Activated T-helper 2 cell treated with anti-CD3 and anti-CD28 coated beads, Interferon-gamma antibody, Interleukin-2, Interleukin-4, amounts not matched to agents 10 μg/mL and 5 μg/mL and 100 μg/mL, durations not matched to agents 14 hours and 24 hours and 36 hours (primary cell): Measurements from ENCODE around the gene EXOC6. TPM values are rescaled to one million over a fixed set of nuclear protein-coding genes. Genes with fewer than 3 reads are reported as not detected.

ENCODE experiments used
- DNase-seq: peaks from one replicate; pipeline ENCODE4 v3.0.0; 2021; ENCODE audit warnings: low spot score
- H3K27ac Mint-ChIP-seq: one replicate; pipeline ENCODE4 v1.8.0; 2021; ENCODE audit warnings: mixed read lengths
- H3K27me3 Mint-ChIP-seq: one replicate; pipeline ENCODE4 v1.8.0; 2021; ENCODE audit warnings: low read depth, mixed read lengths
- H3K36me3 Mint-ChIP-seq: one replicate; pipeline ENCODE4 v1.8.0; 2021; ENCODE audit warnings: low read depth, mixed read lengths
- H3K4me1 Mint-ChIP-seq: one replicate; pipeline ENCODE4 v1.8.0; 2021; ENCODE audit warnings: low read depth, mixed read lengths
- H3K4me3 Mint-ChIP-seq: one replicate; pipeline ENCODE4 v1.8.0; 2021; ENCODE audit warnings: low read depth, mild to moderate bottlenecking, moderate library complexity, mixed read lengths
- H3K9me3 Mint-ChIP-seq: one replicate; pipeline ENCODE4 v1.8.0; 2021; ENCODE audit warnings: mixed read lengths
- intact Hi-C: fragments of 100-400 bp; cut with micrococcal nuclease; formaldehyde crosslinking; loops from one replicate; pipeline ENCODE4 v1.15.1; 2023
- total RNA-seq: library from RNA; stranded (reverse); gene quantifications from 2 replicates; pipeline ENCODE4 v1.2.3, GENCODE V29; 2022

Gene EXOC6
- total RNA-seq, 1 donor from 2014 or later: 12.4 TPM

DNA sequence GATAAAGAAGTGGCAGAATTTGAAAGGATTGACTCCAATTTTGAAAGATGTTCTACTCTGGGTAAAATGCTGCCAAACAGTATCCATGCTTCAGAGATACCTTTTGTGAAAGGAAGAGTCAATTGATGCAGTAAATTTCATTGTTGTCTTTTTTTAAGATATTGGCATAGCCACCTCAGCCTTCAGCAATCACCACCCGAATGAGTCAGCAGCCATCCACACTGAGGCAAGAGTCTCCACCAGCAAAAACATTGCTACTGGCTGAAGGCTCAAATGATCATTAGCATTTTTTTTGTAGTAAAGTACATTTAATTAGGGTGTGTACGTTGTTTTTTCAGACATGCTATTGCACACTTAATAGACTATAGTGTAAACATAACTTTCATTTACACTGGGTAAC lies 180.6 kb downstream of the EXOC6 start:
- no peak for DNase-seq
- H3K4me1 Mint-ChIP-seq: no peaks in the 10 kb centered on the region
- no peaks in the 10 kb centered on the region for H3K36me3 Mint-ChIP-seq
- intact Hi-C loops: no loop called here
- no peaks in the 10 kb centered on the region for H3K9me3 Mint-ChIP-seq
- H3K27me3 Mint-ChIP-seq: no peaks in the 10 kb centered on the region
- no peak overlapping the region for H3K4me3 Mint-ChIP-seq
- H3K27ac Mint-ChIP-seq: no peak overlapping the region

DNA sequence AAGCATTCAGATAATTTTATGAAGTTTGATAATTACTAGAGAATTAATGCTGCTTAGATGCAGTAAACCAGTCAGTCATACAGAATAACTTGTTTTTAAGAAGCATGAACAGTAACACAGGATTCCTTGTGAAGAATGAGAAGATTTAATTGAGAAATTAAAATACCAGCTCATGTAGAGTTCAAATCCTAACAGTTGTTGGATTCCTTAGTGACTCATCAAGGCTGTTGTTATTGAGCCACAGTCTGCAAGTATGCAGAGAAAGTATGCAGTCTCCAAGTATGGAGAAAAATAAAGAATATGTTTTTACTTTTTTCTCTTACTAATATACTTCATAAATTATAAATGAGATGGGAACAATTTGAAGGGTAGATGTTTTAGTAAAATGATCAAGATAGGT lies 182.1 kb downstream of the EXOC6 start:
- DNase-seq: no peak
- intact Hi-C loops: no loop called here
- H3K4me3 Mint-ChIP-seq: no peak overlapping the region
- no peak overlapping the region for H3K27ac Mint-ChIP-seq
- no peaks in the 10 kb centered on the region for H3K9me3 Mint-ChIP-seq
- H3K36me3 Mint-ChIP-seq: no peaks in the 10 kb centered on the region
- H3K27me3 Mint-ChIP-seq: no peaks in the 10 kb centered on the region
- no peaks in the 10 kb centered on the region for H3K4me1 Mint-ChIP-seq

DNA sequence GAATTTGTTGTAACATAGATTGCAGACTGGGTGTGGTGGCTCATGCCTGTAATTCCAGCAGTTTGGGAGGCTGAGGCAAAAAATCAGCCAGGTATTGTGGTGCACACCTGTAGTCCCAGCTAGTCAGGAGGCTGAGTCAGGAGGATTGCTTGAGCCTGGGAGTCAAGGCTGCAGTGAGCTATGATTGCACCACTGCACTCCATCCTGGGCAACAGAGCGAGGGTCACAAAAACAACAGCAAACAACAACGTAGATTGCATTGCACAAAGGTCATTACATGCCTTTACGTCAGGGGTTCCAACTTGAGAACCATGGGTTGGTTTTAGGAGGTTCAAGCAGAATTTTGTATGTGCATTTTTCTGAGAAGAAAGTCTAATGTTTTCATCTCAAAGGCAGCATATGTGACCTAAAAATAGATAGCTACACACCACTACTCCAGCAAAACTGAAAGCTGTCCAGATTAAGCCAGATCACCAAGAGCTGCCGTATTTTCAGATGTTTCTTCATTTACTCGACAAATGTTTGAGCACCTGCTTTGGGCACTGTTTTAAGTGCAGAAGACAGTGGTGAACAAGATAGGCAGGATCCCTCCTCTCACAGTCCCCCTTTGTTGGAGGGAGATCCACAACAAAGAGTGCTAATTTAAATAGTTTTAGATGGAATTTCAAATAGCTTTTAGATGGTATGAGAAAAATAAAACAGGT lies 183.9 kb downstream of the EXOC6 start:
- no peak for DNase-seq
- H3K27ac Mint-ChIP-seq: no peak overlapping the region
- H3K4me3 Mint-ChIP-seq: no peak overlapping the region
- no peaks in the 10 kb centered on the region for H3K36me3 Mint-ChIP-seq
- intact Hi-C loops: no loop called here
- no peaks in the 10 kb centered on the region for H3K4me1 Mint-ChIP-seq
- H3K27me3 Mint-ChIP-seq: no peaks in the 10 kb centered on the region
- no peaks in the 10 kb centered on the region for H3K9me3 Mint-ChIP-seq

DNA sequence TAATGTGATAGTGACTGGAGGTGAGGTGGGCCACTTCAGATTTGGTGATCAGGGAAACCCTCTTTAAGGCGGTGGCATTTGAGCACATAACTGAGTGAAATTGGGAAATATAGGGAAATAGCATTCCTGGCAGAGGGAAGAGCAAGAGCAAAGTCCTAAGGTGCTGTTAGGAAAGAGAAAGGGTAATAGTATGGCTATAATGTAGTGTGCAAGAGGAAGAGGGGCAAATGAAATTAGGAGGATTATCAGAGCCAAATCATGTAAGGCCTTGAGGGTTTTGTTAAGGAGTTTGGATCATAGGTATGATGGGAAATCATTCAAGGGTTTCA lies 184.5 kb downstream of the EXOC6 start:
- no peak for DNase-seq
- Mint-ChIP-seq H3K27me3 (no peaks in the 10 kb centered on the region), H3K9me3 (no peaks in the 10 kb centered on the region), H3K27ac (no peak overlapping the region), H3K4me1 (no peaks in the 10 kb centered on the region), H3K36me3 (no peaks in the 10 kb centered on the region), H3K4me3 (no peak overlapping the region)
- intact Hi-C loops: no loop called here

- intact Hi-C loops: no loop called here
These were observed 186.1 kb downstream of the EXOC6 start for GRCh38 chr10:93034426-93034825.

DNA sequence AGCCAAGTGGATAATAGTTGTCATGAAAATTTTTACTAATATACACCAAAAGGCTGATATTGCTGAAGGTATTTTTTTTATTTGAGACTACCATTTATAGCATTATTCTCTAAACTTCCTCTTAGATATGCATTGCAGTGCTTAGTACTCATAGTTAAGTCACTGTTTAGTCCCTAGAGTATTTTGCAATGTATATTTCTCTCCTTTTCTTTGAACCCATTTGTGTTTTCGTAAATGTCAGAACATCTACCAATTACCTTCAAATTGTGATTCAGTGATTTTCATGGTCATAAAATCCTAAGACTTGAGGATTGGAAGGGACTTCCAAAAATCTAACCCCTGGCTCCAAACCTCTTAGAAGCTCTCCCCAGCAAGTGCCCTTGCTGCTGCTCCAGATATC lies 190.8 kb downstream of the EXOC6 start:
- Mint-ChIP-seq H3K36me3 (no peaks in the 10 kb centered on the region), H3K4me1 (no peaks in the 10 kb centered on the region), H3K27me3 (no peaks in the 10 kb centered on the region), H3K9me3 (no peaks in the 10 kb centered on the region), H3K4me3 (no peak overlapping the region), H3K27ac (no peak overlapping the region)
- intact Hi-C loops: loop anchor here (1.0 kb wide), 1 partner anchor 74 kb away; no protein-coding TSS in a partner anchor
- DNase-seq: no peak

More at GRCh38 chr10:93034426-93034825, 186.1 kb downstream of the EXOC6 start:
- Mint-ChIP-seq H3K27me3 (no peaks in the 10 kb centered on the region), H3K9me3 (no peaks in the 10 kb centered on the region), H3K4me1 (no peaks in the 10 kb centered on the region), H3K4me3 (no peak overlapping the region), H3K27ac (no peak overlapping the region), H3K36me3 (no peaks in the 10 kb centered on the region)
- DNase-seq: no peak

DNA sequence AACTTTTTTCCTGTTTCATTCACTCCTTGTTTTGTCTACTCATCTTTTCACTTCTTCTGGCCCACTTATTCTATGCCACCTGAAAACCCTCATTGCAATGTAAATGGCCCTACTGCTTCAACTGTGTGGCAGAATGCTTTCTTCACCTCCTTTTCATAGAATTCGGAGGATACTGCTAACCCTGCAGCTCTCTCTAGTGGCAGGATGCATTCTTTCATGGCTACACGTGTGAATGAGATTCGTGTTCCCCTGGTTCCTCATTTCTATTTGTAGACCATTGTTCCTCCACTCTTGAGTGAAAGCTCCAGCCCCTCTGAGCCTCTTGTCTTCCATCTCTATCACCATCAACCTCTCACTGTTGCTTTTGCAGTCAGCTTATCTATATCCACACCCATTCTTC lies 191.4 kb downstream of the EXOC6 start:
- Mint-ChIP-seq H3K36me3 (no peaks in the 10 kb centered on the region), H3K9me3 (no peaks in the 10 kb centered on the region)

GRCh38 chr10:93054486-93054885 lies 206.2 kb downstream of the EXOC6 start:
- Mint-ChIP-seq H3K27me3 (peaks cover 20% of the 10 kb centered on the region), H3K36me3 (peaks cover 2% of the 10 kb centered on the region), H3K4me3 (no peak overlapping the region), H3K4me1 (no peaks in the 10 kb centered on the region), H3K27ac (no peak overlapping the region), H3K9me3 (no peaks in the 10 kb centered on the region)
- intact Hi-C loops: no loop called here
- DNase-seq: no peak

More for the DNA sequence above, 191.4 kb downstream of the EXOC6 start:
- Mint-ChIP-seq H3K4me3 (no peak overlapping the region), H3K27me3 (no peaks in the 10 kb centered on the region), H3K4me1 (no peaks in the 10 kb centered on the region), H3K27ac (no peak overlapping the region)
- intact Hi-C loops: loop anchor here (1.0 kb wide), 1 partner anchor 74 kb away; no protein-coding TSS in a partner anchor
- no peak for DNase-seq

DNA sequence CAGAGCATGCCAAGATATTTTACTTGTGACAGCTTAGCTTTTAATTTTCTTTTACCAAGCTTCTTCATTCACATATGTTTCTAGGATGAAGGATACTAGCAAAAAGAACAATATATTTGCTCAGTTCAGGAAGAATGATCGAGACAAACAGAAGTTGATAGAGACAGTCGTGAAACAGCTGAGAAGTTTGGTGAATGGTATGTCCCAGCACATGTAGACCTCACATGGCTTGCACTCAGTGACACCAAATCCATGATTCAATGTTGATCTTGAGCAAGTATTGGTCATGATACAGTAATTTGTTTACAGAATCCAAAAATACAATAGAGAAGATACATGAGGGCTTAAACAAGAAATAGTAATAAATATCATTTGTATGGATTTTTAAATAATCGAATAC lies 209.8 kb downstream of the EXOC6 start:
- Mint-ChIP-seq H3K36me3 (peaks cover 2% of the 10 kb centered on the region), H3K27me3 (peaks cover 40% of the 10 kb centered on the region), H3K4me1 (peaks cover 2% of the 10 kb centered on the region), H3K4me3 (no peak overlapping the region), H3K27ac (no peak overlapping the region), H3K9me3 (no peaks in the 10 kb centered on the region)
- DNase-seq: no peak
- intact Hi-C loops: no loop called here

- peaks cover 2% of the 10 kb centered on the region for H3K36me3 Mint-ChIP-seq
- H3K4me3 Mint-ChIP-seq: peak within 1 kb of the TSS; percentile 39
- intact Hi-C loops: loop anchor here (10.0 kb wide), 2 partner anchors 175 to 505 kb away; partner anchors contain the start of gene FFAR4
- H3K27ac Mint-ChIP-seq: no peak within 1 kb of the TSS
- peaks cover 58% of the 10 kb centered on the region for H3K27me3 Mint-ChIP-seq
- peaks cover 2% of the 10 kb centered on the region for H3K4me1 Mint-ChIP-seq
- no peak for DNase-seq
- no peaks in the 10 kb centered on the region for H3K9me3 Mint-ChIP-seq
These were observed 211.9 kb downstream of the EXOC6 start, which contains the start of gene CYP26C1 for GRCh38 chr10:93059975-93060886. Gene CYP26C1, plus strand, starts transcription at chr10:93060798. Its CDS starts 466 bp downstream, at chr10:93061264.

- H3K4me3 Mint-ChIP-seq: no peak overlapping the region
- H3K4me1 Mint-ChIP-seq: peaks cover 2% of the 10 kb centered on the region
- H3K9me3 Mint-ChIP-seq: no peaks in the 10 kb centered on the region
- H3K36me3 Mint-ChIP-seq: peaks cover 2% of the 10 kb centered on the region
- H3K27ac Mint-ChIP-seq: no peak overlapping the region
- peaks cover 61% of the 10 kb centered on the region for H3K27me3 Mint-ChIP-seq
- DNase-seq: no peak
- intact Hi-C loops: loop anchor here (10.0 kb wide), 2 partner anchors 176 to 504 kb away; partner anchors contain the start of gene FFAR4
These were observed 212.7 kb downstream of the EXOC6 start for GRCh38 chr10:93060887-93061593.

GRCh38 chr10:93061594-93062513 lies 213.5 kb downstream of the EXOC6 start:
- intact Hi-C loops: loop anchor here (1.0 to 10.0 kb wide), 3 partner anchors 11 to 503 kb away; partner anchors contain the start of genes CYP26A1 and FFAR4
- H3K27me3 Mint-ChIP-seq: peaks cover 62% of the 10 kb centered on the region
- H3K4me3 Mint-ChIP-seq: peak overlapping the region; percentile 64
- no peak overlapping the region for H3K27ac Mint-ChIP-seq
- no peaks in the 10 kb centered on the region for H3K9me3 Mint-ChIP-seq
- peaks cover 2% of the 10 kb centered on the region for H3K36me3 Mint-ChIP-seq
- DNase-seq: no peak
- H3K4me1 Mint-ChIP-seq: peaks cover 2% of the 10 kb centered on the region
